Loucy (cell line): ENCODE measurements around the gene SLC17A6.

Experiments
- CTCF ChIP-seq: fragments of 200-600 bp; sonication (generic); conservative IDR thresholded peaks from 2 replicates; pipeline ENCODE4 v1.5.1; 2014; ENCODE audit warnings: mild to moderate bottlenecking, antibody characterized with exemption, low read length
- EZH2phosphoT487 ChIP-seq: fragments of 200-600 bp; IDR thresholded peaks from 2 replicates; pipeline ENCODE4 v1.6.1; 2018; ENCODE audit warnings: antibody characterized with exemption, mild to moderate bottlenecking, moderate library complexity, borderline replicate concordance

DNA sequence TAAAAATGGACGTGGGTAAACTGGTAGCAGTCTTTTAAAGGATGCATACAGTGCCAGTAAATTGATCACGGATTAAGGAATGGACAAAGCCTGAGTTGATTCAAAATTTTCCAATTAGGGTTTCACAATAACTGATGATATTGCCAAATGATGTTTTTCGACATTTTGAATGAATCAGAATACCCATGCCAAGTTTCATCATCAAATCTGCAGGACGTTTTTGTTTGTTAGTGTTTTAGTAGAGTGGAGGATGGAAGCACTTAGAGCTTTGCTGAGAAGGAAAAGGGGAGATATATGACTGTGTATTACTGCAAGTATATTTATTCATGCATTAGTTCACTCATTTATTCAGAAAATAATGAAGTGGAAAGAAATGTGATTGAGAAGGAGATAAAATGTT, 78.3 kb downstream of the SLC17A6 start:
- TF ChIP-seq CTCF = no peak
- no peak for TF ChIP-seq EZH2phosphoT487
